ENCODE data around the gene HOXC6. TPM values are rescaled to one million over a fixed set of nuclear protein-coding genes. Genes with fewer than 3 reads are reported as not detected.

The HOXC6 gene
- total RNA-seq, 4 donors from 2014 or later, result 0.48 TPM; not detected in 3

DNA sequence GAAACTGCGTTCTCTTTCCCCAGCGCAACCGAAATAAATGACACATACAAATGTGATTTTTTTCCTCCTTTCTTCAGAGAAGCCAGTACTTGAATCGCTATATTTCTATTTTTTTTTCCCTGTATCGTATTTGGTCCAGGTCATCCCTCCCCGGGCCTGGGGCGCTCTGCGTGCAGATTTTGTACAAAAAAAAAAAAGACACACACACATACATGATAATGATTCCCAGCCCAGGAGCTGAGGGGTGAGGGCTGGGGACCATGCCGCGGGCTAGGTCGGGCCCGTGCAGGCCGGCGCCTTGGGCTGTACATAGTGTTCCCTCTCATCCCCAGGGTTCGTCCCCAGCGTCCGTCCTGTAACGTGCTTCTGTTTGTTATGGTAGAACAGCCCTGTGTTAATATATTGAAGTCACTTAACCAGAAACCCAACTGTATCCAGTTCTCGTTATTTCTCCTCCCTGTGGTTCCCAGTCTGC, 25.3 kb upstream of the HOXC6 start:
- peaks cover 100% of the 10 kb centered on the region for H3K27me3 ChIP-seq
- no peak overlapping the region for H3K4me3 ChIP-seq
- 63 to 75% methylated on average over 7 to 19 of the region's 19 CpGs for WGBS, 2 donors (ENCODE audit: low coverage in 1 of 2)
- peaks cover 4 to 24% (median 17%) of the 10 kb centered on the region in 4 donors for H3K4me1 ChIP-seq
- H3K27ac ChIP-seq, result no peak overlapping the region
- no peak for DNase-seq
- intact Hi-C loops (cut with DNase I; ENCODE audit: low total_unique reads), result no loop called here
- TF ChIP-seq, protein P1, sequence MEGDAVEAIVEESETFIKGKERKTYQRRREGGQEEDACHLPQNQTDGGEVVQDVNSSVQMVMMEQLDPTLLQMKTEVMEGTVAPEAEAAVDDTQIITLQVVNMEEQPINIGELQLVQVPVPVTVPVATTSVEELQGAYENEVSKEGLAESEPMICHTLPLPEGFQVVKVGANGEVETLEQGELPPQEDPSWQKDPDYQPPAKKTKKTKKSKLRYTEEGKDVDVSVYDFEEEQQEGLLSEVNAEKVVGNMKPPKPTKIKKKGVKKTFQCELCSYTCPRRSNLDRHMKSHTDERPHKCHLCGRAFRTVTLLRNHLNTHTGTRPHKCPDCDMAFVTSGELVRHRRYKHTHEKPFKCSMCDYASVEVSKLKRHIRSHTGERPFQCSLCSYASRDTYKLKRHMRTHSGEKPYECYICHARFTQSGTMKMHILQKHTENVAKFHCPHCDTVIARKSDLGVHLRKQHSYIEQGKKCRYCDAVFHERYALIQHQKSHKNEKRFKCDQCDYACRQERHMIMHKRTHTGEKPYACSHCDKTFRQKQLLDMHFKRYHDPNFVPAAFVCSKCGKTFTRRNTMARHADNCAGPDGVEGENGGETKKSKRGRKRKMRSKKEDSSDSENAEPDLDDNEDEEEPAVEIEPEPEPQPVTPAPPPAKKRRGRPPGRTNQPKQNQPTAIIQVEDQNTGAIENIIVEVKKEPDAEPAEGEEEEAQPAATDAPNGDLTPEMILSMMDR (IDR thresholded peaks at IDR 0.05), result no peak
- TF ChIP-seq EP300 (IDR thresholded peaks at IDR 0.05; ENCODE audit: low read depth) (no peak), POLR2AphosphoS5 (IDR thresholded peaks at IDR 0.05) (no peak), POLR2A (IDR thresholded peaks at IDR 0.05) (no peak)
- in situ Hi-C loops (cut with MboI; ENCODE audit: low pct_ligation_motif_present in 1 of 4, low pct_unique_long_range_greater_than_20kb in 1 of 4, low sequenced_read_pairs in 3 of 4), result no loop called here
- H3K9me3 ChIP-seq, result no peaks in the 10 kb centered on the region
- H3K36me3 ChIP-seq, result no peaks in the 10 kb centered on the region

DNA sequence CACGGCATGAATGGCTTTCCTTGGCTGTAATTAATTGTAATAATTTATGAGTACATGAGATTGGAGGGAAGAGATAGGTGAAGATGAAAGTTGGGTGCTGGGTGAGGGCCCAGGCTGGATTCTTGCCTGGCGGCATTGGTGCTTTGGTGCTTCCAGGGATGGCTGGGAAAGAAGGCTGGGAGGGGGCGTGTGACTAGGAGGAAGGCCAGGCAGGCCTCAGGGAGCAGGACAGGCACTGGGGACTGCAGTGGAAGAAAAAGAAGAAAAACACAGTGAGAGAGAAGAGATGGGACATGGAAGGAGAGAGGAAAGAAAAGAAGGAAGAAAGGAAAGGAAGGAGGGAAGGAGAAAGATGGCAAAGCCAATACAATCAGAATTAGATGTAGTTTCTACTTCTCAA, 24.6 kb upstream of the HOXC6 start:
- 20 to 63% methylated on average over 1 to 3 of the region's 3 CpGs for WGBS, 2 donors (ENCODE audit: low coverage in 1 of 2)
- Histone ChIP-seq H3K9me3 (no peaks in the 10 kb centered on the region), H3K27ac (no peak overlapping the region), H3K27me3 (peaks cover 100% of the 10 kb centered on the region), H3K4me3 (no peak overlapping the region), H3K36me3 (no peaks in the 10 kb centered on the region), H3K4me1 (peaks cover 4 to 24% (median 17%) of the 10 kb centered on the region in 4 donors)
- intact Hi-C loops (cut with DNase I; ENCODE audit: low total_unique reads) (no loop called here), in situ Hi-C loops (cut with MboI; ENCODE audit: low pct_ligation_motif_present in 1 of 4, low pct_unique_long_range_greater_than_20kb in 1 of 4, low sequenced_read_pairs in 3 of 4) (no loop called here)
- TF ChIP-seq POLR2AphosphoS5 (IDR thresholded peaks at IDR 0.05) (no peak), EP300 (IDR thresholded peaks at IDR 0.05; ENCODE audit: low read depth) (no peak)
- DNase-seq, result no peak

DNA sequence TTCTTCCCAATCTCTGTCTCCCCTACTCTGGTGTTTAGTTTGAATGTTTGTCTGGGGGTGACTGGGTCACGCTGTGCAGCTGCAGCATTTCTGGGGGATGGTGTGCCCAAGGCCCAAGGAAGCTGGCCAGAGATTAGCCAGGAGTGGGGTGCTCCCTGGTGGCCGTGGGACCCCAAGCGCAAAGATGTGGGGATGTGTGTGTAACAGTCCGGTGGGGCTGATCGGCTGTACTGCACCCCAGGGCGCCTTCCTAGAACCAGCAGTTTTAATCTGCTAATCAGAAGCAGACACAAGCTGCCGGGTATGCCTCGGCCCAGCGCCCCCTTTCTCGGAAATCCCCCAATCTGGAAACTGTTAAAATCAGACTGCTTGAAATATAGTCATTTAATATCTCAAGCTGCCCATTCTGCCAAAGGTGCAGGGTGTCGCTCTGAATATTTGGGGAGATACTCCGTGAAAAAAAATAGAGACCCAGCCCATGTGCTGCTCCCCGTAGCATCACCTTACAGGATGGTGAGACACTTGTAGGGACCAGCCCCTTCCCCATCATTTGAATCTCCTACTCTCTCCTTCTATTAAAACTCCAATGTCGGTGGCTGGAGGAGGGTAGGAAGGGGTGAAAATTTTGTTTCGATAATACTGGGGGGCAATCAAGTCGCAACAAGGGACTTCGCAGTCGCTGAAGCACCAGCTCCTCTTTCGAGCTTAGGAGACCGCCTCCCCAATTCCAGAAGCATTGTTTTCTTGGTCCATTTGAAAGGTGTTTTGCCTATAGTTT, 24.0 kb upstream of the HOXC6 start:
- no peak for DNase-seq
- H3K36me3 ChIP-seq, result no peaks in the 10 kb centered on the region
- peaks cover 98% of the 10 kb centered on the region for H3K27me3 ChIP-seq
- H3K4me1 ChIP-seq, result peaks cover 4 to 27% (median 21%) of the 10 kb centered on the region in 4 donors
- no peak overlapping the region for H3K4me3 ChIP-seq
- in situ Hi-C loops (cut with MboI; ENCODE audit: low pct_ligation_motif_present in 1 of 4, low pct_unique_long_range_greater_than_20kb in 1 of 4, low sequenced_read_pairs in 3 of 4), result no loop called here
- 40 to 60% methylated on average over 5 to 20 of the region's 20 CpGs for WGBS, 2 donors (ENCODE audit: low coverage in 1 of 2)
- H3K9me3 ChIP-seq, result no peaks in the 10 kb centered on the region
- TF ChIP-seq POLR2AphosphoS5 (IDR thresholded peaks at IDR 0.05) (no peak), POLR2A (IDR thresholded peaks at IDR 0.05) (no peak), EP300 (IDR thresholded peaks at IDR 0.05; ENCODE audit: low read depth) (no peak)
- TF ChIP-seq, protein P1 (IDR thresholded peaks at IDR 0.05), result no peak
- no peak overlapping the region for H3K27ac ChIP-seq
- intact Hi-C loops (cut with DNase I; ENCODE audit: low total_unique reads), result no loop called here

DNA sequence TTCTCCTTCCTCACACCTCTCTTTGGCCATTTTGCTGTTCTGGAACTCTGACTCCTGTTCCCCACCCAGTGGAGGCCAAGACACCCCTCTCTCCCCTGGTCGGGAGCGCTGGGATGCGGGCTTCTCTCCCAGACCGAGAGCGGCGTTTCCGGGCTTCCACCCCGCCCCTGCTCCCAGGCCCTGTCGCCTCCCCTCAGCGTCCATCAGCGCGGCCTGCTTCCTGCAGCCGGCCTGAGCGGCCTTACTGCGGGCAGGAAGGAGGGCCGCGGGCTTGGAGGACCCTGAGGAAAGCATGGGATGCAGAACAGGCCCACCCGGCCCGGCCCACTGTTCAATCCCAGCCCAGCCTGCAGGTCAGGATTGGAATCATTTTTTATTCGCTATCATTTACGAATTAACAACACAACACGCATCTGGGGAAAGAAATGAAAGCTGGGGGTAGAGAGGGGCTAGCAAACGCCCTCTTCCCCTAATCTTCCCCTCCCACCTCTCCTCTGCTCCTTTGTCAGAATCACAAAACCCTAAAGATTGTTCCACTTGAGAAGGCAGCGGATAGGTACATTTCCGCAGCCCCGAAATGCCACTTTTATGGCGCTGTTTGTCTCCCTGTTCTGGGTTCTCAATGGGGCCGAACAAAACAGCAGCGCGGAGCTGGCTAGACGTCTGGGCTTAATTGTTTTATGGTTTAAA, 23.3 kb upstream of the HOXC6 start:
- peaks cover 98% of the 10 kb centered on the region for H3K27me3 ChIP-seq
- H3K4me3 ChIP-seq, result no peak overlapping the region
- no peaks in the 10 kb centered on the region for H3K36me3 ChIP-seq
- intact Hi-C loops (cut with DNase I; ENCODE audit: low total_unique reads) (loop anchor here (5.0 kb wide), 2 partner anchors 187 to 202 kb away; no protein-coding TSS in a partner anchor), in situ Hi-C loops (cut with MboI; ENCODE audit: low pct_ligation_motif_present in 1 of 4, low pct_unique_long_range_greater_than_20kb in 1 of 4, low sequenced_read_pairs in 3 of 4) (loop anchor here in 2 of 4 donors (5.0 kb wide), 2 partner anchors 187 to 197 kb away; no protein-coding TSS in a partner anchor)
- H3K9me3 ChIP-seq, result no peaks in the 10 kb centered on the region
- H3K4me1 ChIP-seq, result peaks cover 1 to 25% (median 20%) of the 10 kb centered on the region in 4 donors
- H3K27ac ChIP-seq, result no peak overlapping the region
- no peak for DNase-seq
- TF ChIP-seq, protein P1 (IDR thresholded peaks at IDR 0.05), result no peak
- no peak for TF ChIP-seq POLR2A (IDR thresholded peaks at IDR 0.05)
- TF ChIP-seq EP300 (IDR thresholded peaks at IDR 0.05; ENCODE audit: low read depth), result no peak
- no peak for TF ChIP-seq POLR2AphosphoS5 (IDR thresholded peaks at IDR 0.05)
- WGBS, 2 donors (ENCODE audit: low coverage in 1 of 2), result 36% methylated on average over 31 of the region's 31 CpGs; no CpG with 5 or more reads in 1 of the 2 donors
